ENCODE results near the gene SNRNP35.
"Not testable (repeated sequence)": the region's sequence is repeated elsewhere in the genome, so short reads cannot be mapped to it uniquely, and the experiment has no call there.

The SNRNP35 gene

GRCh38 chr12:123489580-123489979 lies 31.6 kb downstream of the SNRNP35 start:
- no peak for DNase-seq (ENCODE audit: low read depth)

GRCh38 chr12:123490089-123490488 lies 32.1 kb downstream of the SNRNP35 start:
- no peak for DNase-seq (ENCODE audit: low read depth)

GRCh38 chr12:123491056-123491455 lies 33.1 kb downstream of the SNRNP35 start:
- no peak for DNase-seq (ENCODE audit: low read depth)

- DNase-seq (ENCODE audit: low read depth), result no peak
These were observed 33.5 kb downstream of the SNRNP35 start for GRCh38 chr12:123491481-123491880.

- not testable (repeated sequence) for DNase-seq (ENCODE audit: low read depth)
These were observed 34.5 kb downstream of the SNRNP35 start for GRCh38 chr12:123492339-123493039.

- DNase-seq (ENCODE audit: low read depth), result no peak
These were observed 36.3 kb downstream of the SNRNP35 start for GRCh38 chr12:123494124-123494851.

GRCh38 chr12:123497065-123497464 lies 39.1 kb downstream of the SNRNP35 start:
- no peak for DNase-seq (ENCODE audit: low read depth)

- DNase-seq (ENCODE audit: low read depth), result no peak
These were observed 40.3 kb downstream of the SNRNP35 start for GRCh38 chr12:123498126-123498825.

GRCh38 chr12:123499332-123499731 lies 41.4 kb downstream of the SNRNP35 start:
- no peak for DNase-seq (ENCODE audit: low read depth)

- no peak for DNase-seq (ENCODE audit: low read depth)
These were observed 44.3 kb downstream of the SNRNP35 start for GRCh38 chr12:123502163-123502704.

- DNase-seq (ENCODE audit: low read depth), result no peak
These were observed 48.3 kb downstream of the SNRNP35 start for GRCh38 chr12:123506059-123506842.

GRCh38 chr12:123506843-123507236 lies 48.9 kb downstream of the SNRNP35 start:
- no peak for DNase-seq (ENCODE audit: low read depth)

- DNase-seq (ENCODE audit: low read depth), result no peak
These were observed 55.1 kb downstream of the SNRNP35 start for GRCh38 chr12:123512838-123513665.

- DNase-seq (ENCODE audit: low read depth), result no peak
These were observed 55.9 kb downstream of the SNRNP35 start for GRCh38 chr12:123513805-123514204.

GRCh38 chr12:123514582-123515221 lies 56.8 kb downstream of the SNRNP35 start:
- not testable (repeated sequence) for DNase-seq (ENCODE audit: low read depth)

- DNase-seq (ENCODE audit: low read depth), result no peak
These were observed 58.4 kb downstream of the SNRNP35 start for GRCh38 chr12:123516216-123516780.

All from HS-27A (cell line).